HEK293 (cell line): Measurements from ENCODE around the gene UGT1A4.
"Not testable (repeated sequence)": the region's sequence is repeated elsewhere in the genome, so short reads cannot be mapped to it uniquely, and the experiment has no call there.

Experiments
- CTCF ChIA-PET: fragments of 350-600 bp; formaldehyde crosslinking; extraction: SDS; loops from one replicate; lab custom pipeline; 2021; ENCODE audit warnings: antibody characterized with exemption; lab: Yijun Ruan, JAX
- POLR2A ChIA-PET: fragments of 300-600 bp; formaldehyde crosslinking; extraction: SDS; loops from one replicate; lab custom pipeline; 2020; ENCODE audit warnings: antibody characterized with exemption, inconsistent platforms; lab: Yijun Ruan, JAX
- H3K27ac ChIP-seq: fragments of 200-500 bp; sonication (Bioruptor generic); 2 replicates; pipeline ENCODE4 v1.5.1; 2014; ENCODE audit warnings: low read depth, low read length, control low read depth, inconsistent platforms; ENCODE audit errors: extremely low read depth
- H3K36me3 ChIP-seq, 2 experiments: fragments of 200-500 bp in 1 of 2; sonication (Bioruptor generic) in 1 of 2; 1 replicate in 1 of 2; 2 replicates in 1 of 2; pipeline ENCODE4 v1.5.1; 2014 to 2017; ENCODE audit warnings: inconsistent platforms in 2 of 2, low read length in 2 of 2; ENCODE audit not compliant: control insufficient read depth in 2 of 2, insufficient read depth in 1 of 2
- H3K4me1 ChIP-seq: fragments of 200-500 bp; sonication (Bioruptor generic); 2 replicates; pipeline ENCODE4 v1.5.1; 2014; ENCODE audit warnings: mild to moderate bottlenecking, low read length, inconsistent platforms; ENCODE audit not compliant: control insufficient read depth, insufficient read depth
- H3K4me3 ChIP-seq: 2 replicates; pipeline ENCODE4 v1.5.1; 2011; ENCODE audit warnings: low read depth, mild to moderate bottlenecking, control low read depth, low read length, moderate library complexity
- H3K9me3 ChIP-seq: fragments of 200-500 bp; sonication (Bioruptor generic); 2 replicates; pipeline ENCODE4 v1.5.1; 2014; ENCODE audit warnings: low read depth, low read length, inconsistent platforms; ENCODE audit not compliant: control insufficient read depth, insufficient read depth
- EGR2 ChIP-seq: fragments of 450-650 bp; formaldehyde crosslinking; IDR thresholded peaks from 2 replicates; pipeline ENCODE4 v1.5.1; 2016; ENCODE audit warnings: low read depth, missing biosample characterization, missing genetic modification characterization
- GFI1B ChIP-seq: fragments of 450-650 bp; formaldehyde crosslinking; IDR thresholded peaks from 2 replicates; pipeline ENCODE4 v1.5.1; 2016; ENCODE audit warnings: missing biosample characterization, missing genetic modification characterization
- KLF1 ChIP-seq: fragments of 450-650 bp; formaldehyde crosslinking; IDR thresholded peaks from 2 replicates; pipeline ENCODE4 v1.5.1; 2016; ENCODE audit warnings: missing biosample characterization, missing genetic modification characterization
- KLF9 ChIP-seq: fragments of 450-650 bp; formaldehyde crosslinking; IDR thresholded peaks from 2 replicates; pipeline ENCODE4 v1.5.1; 2016; ENCODE audit warnings: missing biosample characterization, missing genetic modification characterization, low read depth
- MZF1 ChIP-seq: fragments of 450-650 bp; formaldehyde crosslinking; IDR thresholded peaks from 2 replicates; pipeline ENCODE4 v1.5.1; 2017; ENCODE audit warnings: missing biosample characterization, missing genetic modification characterization, borderline replicate concordance
- OSR2 ChIP-seq: fragments of 450-650 bp; formaldehyde crosslinking; IDR thresholded peaks from 2 replicates; pipeline ENCODE4 v1.5.1; 2016; ENCODE audit warnings: missing biosample characterization, missing genetic modification characterization
- RBAK ChIP-seq: fragments of 450-650 bp; formaldehyde crosslinking; IDR thresholded peaks from 2 replicates; pipeline ENCODE4 v1.5.1; 2016; ENCODE audit warnings: missing biosample characterization, missing genetic modification characterization
- ZBTB1 ChIP-seq: fragments of 450-650 bp; formaldehyde crosslinking; IDR thresholded peaks from 2 replicates; pipeline ENCODE4 v1.5.1; 2016; ENCODE audit warnings: missing biosample characterization, missing genetic modification characterization
- ZBTB20 ChIP-seq: fragments of 450-650 bp; formaldehyde crosslinking; IDR thresholded peaks from 2 replicates; pipeline ENCODE4 v1.5.1; 2016; ENCODE audit warnings: missing biosample characterization, missing genetic modification characterization
- ZBTB8A ChIP-seq: fragments of 450-650 bp; formaldehyde crosslinking; IDR thresholded peaks from 2 replicates; pipeline ENCODE4 v1.5.1; 2016; ENCODE audit warnings: missing biosample characterization, missing genetic modification characterization
- ZNF112 ChIP-seq: fragments of 450-650 bp; formaldehyde crosslinking; IDR thresholded peaks from 2 replicates; pipeline ENCODE4 v1.5.0; 2017; ENCODE audit warnings: missing biosample characterization, missing genetic modification characterization
- ZNF121 ChIP-seq: fragments of 450-650 bp; formaldehyde crosslinking; IDR thresholded peaks from 2 replicates; pipeline ENCODE4 v1.5.1; 2016; ENCODE audit warnings: missing biosample characterization, missing genetic modification characterization
- ZNF211 ChIP-seq: fragments of 450-650 bp; formaldehyde crosslinking; IDR thresholded peaks from 2 replicates; pipeline ENCODE4 v1.5.1; 2016; ENCODE audit warnings: low read depth, missing biosample characterization, missing genetic modification characterization
- ZNF354C ChIP-seq: fragments of 450-650 bp; formaldehyde crosslinking; IDR thresholded peaks from 2 replicates; pipeline ENCODE4 v1.5.1; 2016; ENCODE audit warnings: missing biosample characterization, missing genetic modification characterization, low read depth, borderline replicate concordance
- ZNF426 ChIP-seq: fragments of 450-650 bp; formaldehyde crosslinking; IDR thresholded peaks from 2 replicates; pipeline ENCODE4 v1.5.1; 2017; ENCODE audit warnings: missing biosample characterization, missing genetic modification characterization, mild to moderate bottlenecking, inconsistent platforms, moderate library complexity
- ZNF488 ChIP-seq: fragments of 450-650 bp; formaldehyde crosslinking; IDR thresholded peaks from 2 replicates; pipeline ENCODE4 v1.5.1; 2016; ENCODE audit warnings: missing biosample characterization, missing genetic modification characterization
- ZNF555 ChIP-seq: fragments of 450-650 bp; formaldehyde crosslinking; conservative IDR thresholded peaks from 2 replicates; pipeline ENCODE4 v1.5.1; 2017; ENCODE audit warnings: missing biosample characterization, mild to moderate bottlenecking, missing genetic modification characterization, inconsistent platforms
- ZNF560 ChIP-seq: fragments of 450-650 bp; formaldehyde crosslinking; IDR thresholded peaks from 2 replicates; pipeline ENCODE4 v1.5.1; 2017; ENCODE audit warnings: missing biosample characterization, missing genetic modification characterization, borderline replicate concordance
- ZNF623 ChIP-seq: fragments of 450-650 bp; formaldehyde crosslinking; IDR thresholded peaks from 2 replicates; pipeline ENCODE4 v1.5.1; 2016; ENCODE audit warnings: missing biosample characterization, missing genetic modification characterization
- ZNF626 ChIP-seq: fragments of 450-650 bp; sonication (Bioruptor Pico); formaldehyde crosslinking; IDR thresholded peaks from 2 replicates; pipeline ENCODE4 v1.5.1; 2018; ENCODE audit warnings: missing biosample characterization, missing genetic modification characterization, inconsistent platforms
- ZNF639 ChIP-seq: fragments of 450-650 bp; formaldehyde crosslinking; IDR thresholded peaks from 2 replicates; pipeline ENCODE4 v1.5.1; 2016; ENCODE audit warnings: missing biosample characterization, missing genetic modification characterization
- ZNF664 ChIP-seq: fragments of 450-650 bp; formaldehyde crosslinking; IDR thresholded peaks from 2 replicates; pipeline ENCODE4 v1.5.1; 2016; ENCODE audit warnings: missing biosample characterization, missing genetic modification characterization
- ZNF707 ChIP-seq: fragments of 450-650 bp; formaldehyde crosslinking; IDR thresholded peaks from 2 replicates; pipeline ENCODE4 v1.5.1; 2016; ENCODE audit warnings: missing biosample characterization, missing genetic modification characterization
- ZNF776 ChIP-seq: fragments of 450-650 bp; formaldehyde crosslinking; IDR thresholded peaks from 2 replicates; pipeline ENCODE4 v1.5.0; 2017; ENCODE audit warnings: missing biosample characterization, missing genetic modification characterization, borderline replicate concordance
- ZNF785 ChIP-seq: fragments of 450-650 bp; formaldehyde crosslinking; IDR thresholded peaks from 2 replicates; pipeline ENCODE4 v1.5.1; 2016; ENCODE audit warnings: missing biosample characterization, missing genetic modification characterization
- ZSCAN23 ChIP-seq: fragments of 450-650 bp; formaldehyde crosslinking; IDR thresholded peaks from 2 replicates; pipeline ENCODE4 v1.5.1; 2016; ENCODE audit warnings: missing biosample characterization, missing genetic modification characterization
- TF ChIP-seq, protein P1 (sequence below): fragments of 450-650 bp; formaldehyde crosslinking; IDR thresholded peaks from 2 replicates; pipeline ENCODE4; 2016; ENCODE audit warnings: missing biosample characterization, missing genetic modification characterization

Gene UGT1A4

DNA sequence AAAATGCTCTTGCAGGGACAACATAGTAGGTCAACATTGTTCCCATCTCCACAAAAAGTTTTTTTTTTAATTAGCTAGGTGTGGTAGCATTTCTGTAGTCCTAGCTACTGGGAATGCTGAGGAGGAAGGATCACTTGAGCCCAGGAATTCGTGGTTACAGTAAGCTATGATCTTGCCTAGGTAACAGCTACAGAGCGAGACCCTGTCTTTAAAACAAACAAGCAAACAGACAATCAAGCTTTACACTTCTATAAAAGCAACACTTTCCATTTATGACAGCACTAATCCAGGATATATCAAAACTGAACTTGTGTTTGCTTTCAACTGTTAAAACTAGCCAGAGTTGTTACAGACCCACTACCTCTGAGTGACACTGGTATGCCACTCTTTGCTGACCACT is 22.3 kb downstream of the UGT1A4 start:
- no peak overlapping the region for H3K27ac ChIP-seq
- H3K4me1 ChIP-seq, result no peaks in the 10 kb centered on the region

DNA sequence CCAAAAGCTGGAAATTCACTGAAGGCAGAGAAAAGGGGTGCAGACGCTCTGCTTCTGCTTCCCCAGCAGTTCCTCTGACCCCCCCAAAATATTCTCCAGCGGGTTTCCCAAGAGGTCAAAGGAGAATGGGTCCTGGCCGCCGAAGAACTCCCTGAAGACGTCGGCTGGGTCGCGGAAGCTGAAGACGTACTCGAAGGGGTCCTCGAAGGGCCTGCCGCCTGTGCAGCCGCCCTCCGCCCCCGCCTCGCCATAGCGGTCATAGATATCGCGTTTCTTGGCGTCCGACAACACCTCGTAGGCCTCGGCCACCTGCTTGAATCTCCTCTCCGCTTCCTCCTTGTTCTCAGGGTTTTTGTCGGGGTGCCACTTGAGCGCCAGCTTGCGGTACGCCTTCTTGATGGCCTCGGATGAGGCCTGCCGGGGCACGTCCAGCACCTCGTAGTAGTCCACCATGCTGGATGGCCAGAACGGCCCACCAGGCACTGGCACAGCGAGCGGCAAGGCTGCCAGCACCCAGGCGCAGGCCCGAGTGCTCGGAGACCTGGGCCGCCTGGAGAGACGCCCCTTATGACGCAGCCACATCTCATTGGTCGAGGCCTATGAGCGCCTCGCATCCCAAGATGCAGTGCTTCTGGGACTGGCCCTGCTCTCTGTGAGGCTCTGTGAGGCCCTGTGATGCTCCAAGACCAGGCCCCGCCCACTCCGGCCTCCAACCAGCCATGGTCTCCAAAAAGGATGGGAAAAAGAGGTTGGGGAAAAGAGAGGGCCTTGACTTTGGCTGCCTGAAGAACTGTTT is 25.1 kb downstream of the UGT1A4 start:
- no peak for TF ChIP-seq KLF1
- TF ChIP-seq ZNF776 (tag by site-specific recombination), result no peak
- no peak for TF ChIP-seq KLF9 (tag by site-specific recombination)
- TF ChIP-seq ZNF664 (tag by site-specific recombination), result no peak
- TF ChIP-seq MZF1 (tag by site-specific recombination), result no peak
- no peak for TF ChIP-seq ZNF211 (tag by site-specific recombination)
- TF ChIP-seq OSR2 (tag by site-specific recombination), result no peak
- no peak for TF ChIP-seq ZNF623 (tag by site-specific recombination)
- TF ChIP-seq ZNF626, result no peak
- TF ChIP-seq ZNF112 (tag by site-specific recombination), result no peak
- TF ChIP-seq, protein P1, sequence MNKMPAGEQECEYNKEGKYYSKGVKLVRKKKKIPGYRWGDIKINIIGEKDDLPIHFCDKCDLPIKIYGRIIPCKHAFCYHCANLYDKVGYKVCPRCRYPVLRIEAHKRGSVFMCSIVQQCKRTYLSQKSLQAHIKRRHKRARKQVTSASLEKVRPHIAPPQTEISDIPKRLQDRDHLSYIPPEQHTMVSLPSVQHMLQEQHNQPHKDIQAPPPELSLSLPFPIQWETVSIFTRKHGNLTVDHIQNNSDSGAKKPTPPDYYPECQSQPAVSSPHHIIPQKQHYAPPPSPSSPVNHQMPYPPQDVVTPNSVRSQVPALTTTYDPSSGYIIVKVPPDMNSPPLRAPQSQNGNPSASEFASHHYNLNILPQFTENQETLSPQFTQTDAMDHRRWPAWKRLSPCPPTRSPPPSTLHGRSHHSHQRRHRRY (tag by site-specific recombination), result no peak
- no peak for TF ChIP-seq ZNF560 (tag by site-specific recombination)
- no peak for TF ChIP-seq ZSCAN23 (tag by site-specific recombination)
- TF ChIP-seq ZNF639 (tag by site-specific recombination), result no peak
- POLR2A ChIA-PET, result no interaction called here
- Histone ChIP-seq H3K27ac (no peak overlapping the region), H3K4me3 (no peak overlapping the region), H3K9me3 (no peaks in the 10 kb centered on the region), H3K4me1 (no peaks in the 10 kb centered on the region), H3K36me3 (no peaks in the 10 kb centered on the region)
- CTCF ChIA-PET, result no interaction called here

More for the DNA sequence above, 22.3 kb downstream of the UGT1A4 start:
- H3K4me3 ChIP-seq, result no peak overlapping the region
- TF ChIP-seq ZNF121 (no peak), RBAK (tag by site-specific recombination) (no peak)
- no peaks in the 10 kb centered on the region for H3K36me3 ChIP-seq
- POLR2A ChIA-PET, result no interaction called here
- H3K9me3 ChIP-seq, result no peaks in the 10 kb centered on the region
- CTCF ChIA-PET, result no interaction called here

GRCh38 chr2:233745073-233745755 is 26.7 kb downstream of the UGT1A4 start:
- Histone ChIP-seq H3K4me3 (no peak overlapping the region), H3K27ac (no peak overlapping the region), H3K9me3 (no peaks in the 10 kb centered on the region), H3K4me1 (no peaks in the 10 kb centered on the region), H3K36me3 (no peaks in the 10 kb centered on the region)
- TF ChIP-seq ZBTB8A (tag by site-specific recombination) (no peak), EGR2 (tag by site-specific recombination) (no peak), ZNF785 (no peak), ZBTB20 (tag by site-specific recombination) (no peak), ZNF426 (tag by site-specific recombination) (no peak), ZNF488 (tag by site-specific recombination) (no peak), GFI1B (no peak), ZNF354C (no peak), ZBTB1 (tag by site-specific recombination) (no peak), ZNF707 (no peak), ZNF555 (tag by site-specific recombination) (no peak)
- ChIA-PET CTCF (no interaction called here), POLR2A (no interaction called here)

- CTCF ChIA-PET, POLR2A ChIA-PET, H3K9me3 ChIP-seq: not testable (repeated sequence)
Observed at GRCh38 chr2:233745838-233746237, 27.3 kb downstream of the UGT1A4 start.

More at GRCh38 chr2:233745838-233746237, 27.3 kb downstream of the UGT1A4 start:
- not testable (repeated sequence) for H3K27ac ChIP-seq, H3K36me3 ChIP-seq, H3K4me1 ChIP-seq, H3K4me3 ChIP-seq
